ENCODE data around the gene TAS2R9.

DNA sequence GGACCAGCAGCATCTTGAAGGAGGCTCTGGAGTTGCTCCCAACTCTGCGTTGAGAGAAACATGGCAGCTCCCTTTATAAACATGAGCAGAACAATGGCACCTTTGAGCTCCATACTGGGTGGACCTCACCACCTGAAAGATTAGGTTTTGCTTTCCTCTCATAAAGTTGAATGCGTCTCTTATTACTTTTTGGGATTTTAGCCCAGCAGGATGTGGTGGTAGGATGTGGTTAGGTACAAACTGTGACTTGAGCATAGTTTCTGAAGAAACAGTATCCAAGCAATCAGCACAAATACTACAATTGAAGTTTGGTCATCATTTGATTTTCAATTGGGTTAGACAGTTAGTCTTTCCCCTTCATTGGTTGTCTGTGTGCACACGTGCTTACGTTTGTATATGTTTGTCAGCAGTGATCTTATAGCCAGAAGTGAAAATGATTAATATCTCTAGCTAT is 39.5 kb upstream of the TAS2R9 start, which contains the start of gene PRR4:
- TF ChIP-seq, protein P1, sequence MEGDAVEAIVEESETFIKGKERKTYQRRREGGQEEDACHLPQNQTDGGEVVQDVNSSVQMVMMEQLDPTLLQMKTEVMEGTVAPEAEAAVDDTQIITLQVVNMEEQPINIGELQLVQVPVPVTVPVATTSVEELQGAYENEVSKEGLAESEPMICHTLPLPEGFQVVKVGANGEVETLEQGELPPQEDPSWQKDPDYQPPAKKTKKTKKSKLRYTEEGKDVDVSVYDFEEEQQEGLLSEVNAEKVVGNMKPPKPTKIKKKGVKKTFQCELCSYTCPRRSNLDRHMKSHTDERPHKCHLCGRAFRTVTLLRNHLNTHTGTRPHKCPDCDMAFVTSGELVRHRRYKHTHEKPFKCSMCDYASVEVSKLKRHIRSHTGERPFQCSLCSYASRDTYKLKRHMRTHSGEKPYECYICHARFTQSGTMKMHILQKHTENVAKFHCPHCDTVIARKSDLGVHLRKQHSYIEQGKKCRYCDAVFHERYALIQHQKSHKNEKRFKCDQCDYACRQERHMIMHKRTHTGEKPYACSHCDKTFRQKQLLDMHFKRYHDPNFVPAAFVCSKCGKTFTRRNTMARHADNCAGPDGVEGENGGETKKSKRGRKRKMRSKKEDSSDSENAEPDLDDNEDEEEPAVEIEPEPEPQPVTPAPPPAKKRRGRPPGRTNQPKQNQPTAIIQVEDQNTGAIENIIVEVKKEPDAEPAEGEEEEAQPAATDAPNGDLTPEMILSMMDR (conservative IDR thresholded peaks at IDR 0.05; ENCODE audit: low read length) = no peak
- no peak for TF ChIP-seq EZH2phosphoT487 (IDR thresholded peaks at IDR 0.05; ENCODE audit: borderline replicate concordance, low read depth, low read length)

Data from OCI-LY7 (cell line).